Stimulated activated CD8-positive, alpha-beta memory T cell treated with anti-CD3 and anti-CD28 coated beads, Interleukin-7, amount 100 ng/mL, for 4 hours (primary cell): Measurements from ENCODE around the gene PHF11.

ENCODE experiments used
- DNase-seq, 2 donors: peaks; one replicate each; pipeline ENCODE4 v3.0.0-alpha.2; 2020; ENCODE audit warnings: low read depth in 2 of 2

The PHF11 gene

DNA sequence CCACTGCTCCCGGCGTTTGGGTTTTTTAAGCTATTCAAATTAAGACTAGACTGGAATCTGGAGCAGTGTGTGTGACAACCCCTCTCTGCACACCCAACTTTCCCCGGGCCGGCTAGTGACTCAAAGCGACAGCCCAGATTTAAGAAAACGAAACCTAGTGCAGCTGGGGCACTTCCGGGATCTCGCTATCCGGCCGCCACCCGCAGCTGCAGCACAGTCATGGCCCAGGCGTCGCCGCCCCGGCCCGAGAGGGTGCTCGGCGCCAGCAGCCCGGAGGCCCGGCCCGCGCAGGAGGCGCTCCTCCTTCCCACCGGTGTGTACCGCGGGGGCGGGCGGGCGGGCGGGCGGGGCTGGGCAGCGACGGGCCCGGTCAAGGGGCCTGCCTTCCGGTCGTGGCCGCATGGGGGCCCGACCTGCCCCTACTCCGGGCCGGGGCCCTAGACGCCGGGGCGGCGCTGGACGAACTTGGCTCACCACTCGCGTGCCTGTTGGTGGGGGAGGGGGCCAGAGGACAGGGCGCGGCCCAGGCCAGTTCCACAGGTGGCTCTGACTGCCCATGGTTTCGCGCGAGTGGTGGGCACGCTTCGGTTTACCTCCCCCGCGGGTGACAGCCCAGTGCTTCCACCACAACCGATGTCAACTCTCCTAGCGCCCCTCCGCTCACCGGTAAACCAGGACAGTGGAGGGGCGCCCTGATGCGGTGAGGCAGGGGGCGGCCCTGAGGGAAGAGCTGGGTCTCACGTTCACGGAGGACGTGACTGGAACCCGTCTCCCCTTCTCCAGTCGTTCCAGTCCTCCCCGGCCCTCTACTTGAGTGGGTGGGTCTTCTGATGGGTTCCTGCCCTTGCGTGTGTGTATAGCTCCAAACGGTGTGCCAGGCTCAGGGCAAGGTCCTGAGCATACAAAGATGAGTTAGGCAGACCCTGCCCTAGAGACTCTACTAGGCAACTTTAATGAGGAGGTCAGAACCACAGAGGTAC is at the start of gene PHF11:
Gene PHF11 (plus strand): TSS at position 171 of the 980 bp plus-strand sequence. CDS start 49 bp downstream, at position 220.
- peak; percentile 85 to 86 for DNase-seq

GRCh38 chr13:49446473-49446872 is 49.3 kb upstream of the PHF11 start:
- no peak for DNase-seq

DNA sequence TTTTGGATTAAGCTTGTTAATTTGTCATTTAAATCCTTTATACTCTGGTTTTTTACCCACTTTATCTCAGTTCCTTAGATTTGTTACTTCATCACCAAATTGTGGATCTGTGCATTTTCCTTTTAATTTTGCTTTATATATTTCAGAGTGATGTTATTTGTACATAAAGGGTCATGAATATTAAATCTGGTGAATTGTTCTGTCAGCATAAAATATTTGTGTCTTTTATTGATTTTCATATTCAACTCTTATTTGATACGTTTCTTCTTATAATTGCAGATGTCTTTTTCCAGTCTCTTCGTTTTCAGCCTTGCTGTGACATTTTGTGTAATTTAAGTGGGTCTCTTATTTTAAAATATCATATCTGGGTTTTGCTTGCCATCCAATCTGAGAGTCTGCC is 47.0 kb upstream of the PHF11 start:
- no peak for DNase-seq

DNA sequence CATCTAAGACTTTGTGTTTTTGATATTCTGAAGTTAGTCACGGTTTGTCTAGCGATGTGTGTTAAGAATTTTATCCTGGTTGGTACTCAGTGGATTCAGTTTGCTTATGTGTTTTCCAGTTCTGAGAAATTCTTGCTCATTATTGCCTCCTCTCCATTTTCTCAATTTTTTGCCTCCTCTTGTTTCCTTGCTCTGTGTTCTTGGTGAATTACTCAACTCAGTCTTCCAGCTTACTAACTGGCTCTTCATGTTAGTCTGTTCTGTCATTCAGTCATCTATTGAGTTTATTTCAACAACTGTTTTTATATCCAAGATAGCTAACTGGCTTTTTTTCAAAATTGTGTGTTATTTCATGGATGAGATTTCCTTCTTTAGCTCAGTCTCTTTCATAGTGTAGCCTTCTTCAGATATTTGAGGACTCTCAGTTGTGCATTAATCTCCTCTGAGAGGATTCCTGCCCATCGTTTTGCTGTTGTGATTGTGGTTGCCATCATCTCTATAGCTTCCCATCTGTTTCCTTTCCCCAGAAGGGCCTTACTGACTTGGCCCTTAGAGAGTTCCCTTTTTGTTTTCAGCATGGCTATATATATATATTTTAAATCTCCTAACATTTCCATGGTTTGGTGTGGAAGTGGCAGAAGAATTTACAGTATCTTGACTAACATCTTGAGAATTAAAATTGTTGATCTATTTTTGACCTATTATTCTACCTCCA is 45.5 kb upstream of the PHF11 start:
- no peak for DNase-seq

- no peak for DNase-seq
Observed at GRCh38 chr13:49452725-49453457, 42.9 kb upstream of the PHF11 start.

DNA sequence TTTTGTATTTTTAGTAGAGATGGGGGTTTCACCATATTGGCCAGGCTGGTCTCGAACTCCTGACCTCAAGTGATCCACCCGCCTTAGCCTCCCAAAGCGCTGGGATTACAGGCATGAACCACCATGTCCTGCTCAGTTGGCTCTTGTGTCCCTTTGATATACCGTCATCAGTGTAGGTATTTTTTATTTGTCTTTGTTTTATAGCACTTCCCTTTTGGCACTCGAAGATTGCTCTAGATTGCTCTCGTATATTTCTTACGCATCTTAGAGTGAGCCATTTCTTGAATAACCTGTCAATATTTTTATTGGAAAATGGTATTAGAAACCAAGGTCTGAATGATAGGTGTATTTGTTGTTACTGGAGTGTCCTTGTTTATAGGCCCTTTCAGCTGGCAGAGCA is 42.3 kb upstream of the PHF11 start:
- DNase-seq, result no peak

DNA sequence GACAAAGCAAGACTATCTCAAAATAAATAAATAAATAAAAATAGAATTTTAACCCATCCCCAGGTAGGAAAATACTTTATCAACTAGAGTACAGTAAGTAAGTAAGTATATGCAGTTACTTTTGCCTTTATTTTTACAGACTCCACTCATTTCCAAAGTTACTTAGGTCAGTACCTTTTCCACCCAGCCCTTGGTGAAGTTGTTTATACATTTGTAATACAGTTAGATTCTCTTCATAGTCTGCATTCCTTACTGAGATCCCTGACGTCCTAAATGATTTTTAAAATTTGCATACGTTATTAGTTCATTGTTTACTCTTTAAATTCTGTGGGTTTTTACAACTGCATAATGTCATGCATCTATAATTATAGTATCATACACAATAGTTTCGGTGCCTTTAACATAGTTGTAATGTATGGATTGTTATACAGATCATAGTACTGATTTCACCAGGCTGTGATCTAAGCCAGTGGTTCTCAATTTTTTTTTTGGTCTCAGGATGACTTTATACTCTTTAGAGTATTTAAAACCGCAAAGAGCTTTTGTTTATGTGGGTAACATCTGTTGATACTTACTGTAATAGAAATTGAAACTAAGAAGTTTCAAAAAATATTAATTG is 41.3 kb upstream of the PHF11 start:
- DNase-seq, result no peak

- no peak for DNase-seq
Observed at GRCh38 chr13:49455007-49455398, 40.8 kb upstream of the PHF11 start.

GRCh38 chr13:49456156-49456555 is 39.6 kb upstream of the PHF11 start:
- DNase-seq, result no peak

GRCh38 chr13:49457221-49457620 is 38.5 kb upstream of the PHF11 start:
- DNase-seq, result no peak

GRCh38 chr13:49459580-49459979 is 36.2 kb upstream of the PHF11 start:
- no peak for DNase-seq

- DNase-seq, result no peak
Observed at GRCh38 chr13:49464085-49464484, 31.7 kb upstream of the PHF11 start.

- DNase-seq, result no peak
Observed at GRCh38 chr13:49464621-49465325, 31.0 kb upstream of the PHF11 start.

GRCh38 chr13:49466292-49466838 is 29.4 kb upstream of the PHF11 start:
- no peak for DNase-seq

DNA sequence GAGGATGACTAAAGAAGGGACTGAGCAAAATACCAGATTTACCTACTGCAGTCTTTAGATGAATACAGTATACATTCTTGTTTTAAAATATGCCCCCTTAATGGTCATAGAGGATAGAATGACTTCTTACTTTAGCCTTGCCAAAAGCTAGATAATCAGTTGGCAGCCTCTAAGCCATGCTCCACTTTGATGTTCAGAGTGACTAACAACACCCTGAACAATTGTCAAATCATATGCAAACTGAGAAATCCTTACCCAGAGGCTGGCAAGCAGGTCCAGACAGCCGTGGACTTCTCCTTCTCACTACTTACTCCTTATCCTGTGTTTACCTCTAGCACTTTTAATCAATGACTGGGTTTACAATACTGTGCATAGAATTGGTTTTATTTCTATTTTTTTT is 23.6 kb upstream of the PHF11 start:
- no peak for DNase-seq

DNA sequence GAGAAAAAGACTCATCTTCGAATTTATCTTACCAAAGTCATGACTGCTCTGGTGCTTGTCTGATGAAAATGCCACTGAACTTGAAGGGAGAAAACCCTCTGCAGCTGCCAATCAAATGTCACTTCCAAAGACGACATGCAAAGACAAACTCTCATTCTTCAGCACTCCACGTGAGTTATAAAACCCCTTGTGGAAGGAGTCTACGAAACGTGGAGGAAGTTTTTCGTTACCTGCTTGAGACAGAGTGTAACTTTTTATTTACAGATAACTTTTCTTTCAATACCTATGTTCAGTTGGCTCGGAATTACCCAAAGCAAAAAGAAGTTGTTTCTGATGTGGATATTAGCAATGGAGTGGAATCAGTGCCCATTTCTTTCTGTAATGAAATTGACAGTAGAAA is 19.2 kb upstream of the PHF11 start:
- DNase-seq, result no peak

- DNase-seq, result no peak
Observed at GRCh38 chr13:49481788-49482187, 14.0 kb upstream of the PHF11 start.

GRCh38 chr13:49488563-49488962 is 7.2 kb upstream of the PHF11 start:
- DNase-seq, result no peak

- DNase-seq, result no peak
Observed at GRCh38 chr13:49494645-49495044, 1.1 kb upstream of the PHF11 start.

DNA sequence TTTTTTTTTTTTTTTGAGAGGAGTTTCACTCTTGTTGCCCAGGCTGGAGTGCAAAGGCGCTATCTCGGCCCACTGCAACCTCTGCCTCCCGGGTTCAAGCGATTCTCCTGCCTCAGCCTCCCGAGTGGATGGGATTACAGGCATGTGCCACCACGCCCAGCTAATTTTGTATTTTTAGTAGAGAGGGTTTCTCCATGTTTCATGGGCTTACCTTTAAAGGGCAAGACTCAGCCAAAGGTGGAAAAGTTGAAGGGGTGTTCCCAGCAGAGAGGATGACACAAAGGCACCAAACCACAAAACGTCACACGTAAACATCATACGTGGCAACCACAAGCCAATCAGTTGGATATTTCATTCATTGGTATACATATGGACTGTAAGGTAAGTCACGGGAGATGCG is 1.1 kb downstream of the PHF11 start:
- peak; percentile 45 to 60 for DNase-seq

DNA sequence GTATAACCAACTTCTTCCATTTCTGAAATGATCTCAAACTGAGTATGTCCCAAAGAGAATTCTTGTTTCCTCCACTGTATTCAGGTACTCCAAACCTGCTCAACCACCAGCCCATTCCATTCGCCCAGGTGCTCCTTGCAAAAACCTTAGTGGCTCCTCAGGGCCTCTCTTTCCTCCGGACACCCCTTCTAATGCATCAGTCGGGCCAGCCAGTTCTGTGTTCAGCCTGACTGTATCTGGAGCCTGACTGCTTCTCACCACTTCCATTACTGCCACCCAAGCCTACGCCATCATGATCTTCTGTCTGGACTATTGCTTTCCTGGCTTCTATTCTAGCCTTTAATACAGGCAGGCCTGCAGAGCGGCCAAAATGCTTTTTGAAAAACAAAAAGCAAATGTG is 1.5 kb downstream of the PHF11 start:
- DNase-seq, result no peak
